ENCODE data around the gene EML1. TPM values are rescaled to one million over a fixed set of nuclear protein-coding genes. Genes with fewer than 3 reads are reported as not detected.

EML1 gene
- total RNA-seq, 1 donor from 2014 or later: 34.9 TPM

GRCh38 chr14:99891266-99891665, 98.1 kb downstream of the EML1 start:
- TF ChIP-seq, protein P1, sequence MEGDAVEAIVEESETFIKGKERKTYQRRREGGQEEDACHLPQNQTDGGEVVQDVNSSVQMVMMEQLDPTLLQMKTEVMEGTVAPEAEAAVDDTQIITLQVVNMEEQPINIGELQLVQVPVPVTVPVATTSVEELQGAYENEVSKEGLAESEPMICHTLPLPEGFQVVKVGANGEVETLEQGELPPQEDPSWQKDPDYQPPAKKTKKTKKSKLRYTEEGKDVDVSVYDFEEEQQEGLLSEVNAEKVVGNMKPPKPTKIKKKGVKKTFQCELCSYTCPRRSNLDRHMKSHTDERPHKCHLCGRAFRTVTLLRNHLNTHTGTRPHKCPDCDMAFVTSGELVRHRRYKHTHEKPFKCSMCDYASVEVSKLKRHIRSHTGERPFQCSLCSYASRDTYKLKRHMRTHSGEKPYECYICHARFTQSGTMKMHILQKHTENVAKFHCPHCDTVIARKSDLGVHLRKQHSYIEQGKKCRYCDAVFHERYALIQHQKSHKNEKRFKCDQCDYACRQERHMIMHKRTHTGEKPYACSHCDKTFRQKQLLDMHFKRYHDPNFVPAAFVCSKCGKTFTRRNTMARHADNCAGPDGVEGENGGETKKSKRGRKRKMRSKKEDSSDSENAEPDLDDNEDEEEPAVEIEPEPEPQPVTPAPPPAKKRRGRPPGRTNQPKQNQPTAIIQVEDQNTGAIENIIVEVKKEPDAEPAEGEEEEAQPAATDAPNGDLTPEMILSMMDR (IDR thresholded peaks at IDR 0.05; ENCODE audit: unreplicated experiment): no peak
- Mint-ChIP-seq H3K36me3 (ENCODE audit: insufficient read depth) (peaks cover 1% of the 10 kb centered on the region), H3K9me3 (ENCODE audit: low read depth) (no peaks in the 10 kb centered on the region), H3K4me3 (ENCODE audit: low read depth) (no peak overlapping the region), H3K27me3 (no peaks in the 10 kb centered on the region), H3K4me1 (ENCODE audit: low read depth) (no peaks in the 10 kb centered on the region), H3K27ac (no peak overlapping the region)
- DNase-seq (ENCODE audit: low spot score, unreplicated experiment): no peak

DNA sequence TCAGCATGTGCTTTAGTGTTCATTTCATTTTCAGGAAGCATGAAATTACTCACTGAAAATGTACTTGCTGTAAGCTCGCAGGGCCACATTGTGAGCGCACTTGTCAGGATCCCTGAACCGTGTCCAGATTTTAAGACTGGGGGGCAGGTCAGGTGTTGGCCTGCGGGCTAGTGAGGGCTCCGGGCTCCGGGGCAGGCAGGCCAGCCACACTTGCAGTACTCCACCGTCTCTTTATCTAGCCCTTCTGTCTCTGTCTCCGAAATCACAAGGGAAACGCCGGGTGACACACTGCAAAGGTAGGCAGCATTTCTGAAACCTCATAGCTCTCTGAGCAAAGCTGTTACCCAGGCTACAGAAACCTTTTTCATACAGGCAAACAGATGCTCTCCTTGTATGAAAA, 98.7 kb downstream of the EML1 start:
- no peak for DNase-seq (ENCODE audit: low spot score, unreplicated experiment)
- Mint-ChIP-seq H3K27ac (no peak overlapping the region), H3K27me3 (no peaks in the 10 kb centered on the region), H3K4me1 (ENCODE audit: low read depth) (no peaks in the 10 kb centered on the region), H3K36me3 (ENCODE audit: insufficient read depth) (peaks cover under 1% of the 10 kb centered on the region), H3K9me3 (ENCODE audit: low read depth) (no peaks in the 10 kb centered on the region), H3K4me3 (ENCODE audit: low read depth) (no peak overlapping the region)
- TF ChIP-seq, protein P1 (IDR thresholded peaks at IDR 0.05; ENCODE audit: unreplicated experiment): no peak

DNA sequence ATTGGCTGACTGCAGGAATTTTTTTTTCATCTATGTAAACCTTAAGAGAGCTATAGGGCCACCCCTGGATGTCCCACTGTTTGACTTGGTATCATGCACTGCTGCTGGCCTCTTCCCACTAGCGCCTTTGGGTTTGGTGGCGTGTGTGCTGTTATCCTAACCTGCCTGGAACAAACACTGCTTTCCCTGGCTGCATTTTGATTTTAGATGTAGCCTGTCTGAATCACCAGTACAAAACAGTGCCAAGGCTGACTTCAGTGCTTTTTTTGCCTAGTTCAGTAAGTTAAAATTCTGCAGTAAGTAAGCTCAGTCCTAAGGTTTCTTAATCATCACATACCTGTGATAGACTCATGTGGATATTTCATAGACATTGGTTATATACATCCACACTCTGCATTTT, 99.2 kb downstream of the EML1 start:
- Mint-ChIP-seq H3K27me3 (no peaks in the 10 kb centered on the region), H3K36me3 (ENCODE audit: insufficient read depth) (peaks cover 2% of the 10 kb centered on the region), H3K27ac (no peak overlapping the region), H3K4me3 (ENCODE audit: low read depth) (no peak overlapping the region), H3K9me3 (ENCODE audit: low read depth) (no peaks in the 10 kb centered on the region), H3K4me1 (ENCODE audit: low read depth) (no peaks in the 10 kb centered on the region)
- TF ChIP-seq, protein P1 (IDR thresholded peaks at IDR 0.05; ENCODE audit: unreplicated experiment): no peak
- DNase-seq (ENCODE audit: low spot score, unreplicated experiment): no peak

DNA sequence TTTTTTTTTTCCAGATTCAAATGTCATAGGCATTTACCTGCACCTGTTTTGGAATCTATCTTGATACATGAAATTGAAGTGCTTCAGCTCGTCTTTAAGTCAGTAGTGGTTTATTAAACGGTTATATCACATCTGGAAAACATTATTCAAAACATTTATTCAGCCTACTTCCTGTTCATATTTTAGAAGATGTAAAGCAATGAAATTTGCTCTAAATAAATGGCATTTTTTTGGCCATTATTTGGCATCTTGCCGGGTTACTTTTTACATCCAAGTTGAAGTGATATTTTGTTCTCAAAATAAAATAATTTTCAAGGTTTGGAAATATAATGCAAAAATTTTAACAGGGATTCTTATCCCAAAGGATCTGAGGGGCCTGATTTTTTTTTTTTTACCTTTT, 103.1 kb downstream of the EML1 start:
- Mint-ChIP-seq H3K4me1 (ENCODE audit: low read depth) (no peaks in the 10 kb centered on the region), H3K27ac (no peak overlapping the region), H3K4me3 (ENCODE audit: low read depth) (no peak overlapping the region), H3K9me3 (ENCODE audit: low read depth) (peaks cover 4% of the 10 kb centered on the region), H3K27me3 (no peaks in the 10 kb centered on the region), H3K36me3 (ENCODE audit: insufficient read depth) (peaks cover 11% of the 10 kb centered on the region)
- no peak for DNase-seq (ENCODE audit: low spot score, unreplicated experiment)
- TF ChIP-seq, protein P1 (IDR thresholded peaks at IDR 0.05; ENCODE audit: unreplicated experiment): no peak

DNA sequence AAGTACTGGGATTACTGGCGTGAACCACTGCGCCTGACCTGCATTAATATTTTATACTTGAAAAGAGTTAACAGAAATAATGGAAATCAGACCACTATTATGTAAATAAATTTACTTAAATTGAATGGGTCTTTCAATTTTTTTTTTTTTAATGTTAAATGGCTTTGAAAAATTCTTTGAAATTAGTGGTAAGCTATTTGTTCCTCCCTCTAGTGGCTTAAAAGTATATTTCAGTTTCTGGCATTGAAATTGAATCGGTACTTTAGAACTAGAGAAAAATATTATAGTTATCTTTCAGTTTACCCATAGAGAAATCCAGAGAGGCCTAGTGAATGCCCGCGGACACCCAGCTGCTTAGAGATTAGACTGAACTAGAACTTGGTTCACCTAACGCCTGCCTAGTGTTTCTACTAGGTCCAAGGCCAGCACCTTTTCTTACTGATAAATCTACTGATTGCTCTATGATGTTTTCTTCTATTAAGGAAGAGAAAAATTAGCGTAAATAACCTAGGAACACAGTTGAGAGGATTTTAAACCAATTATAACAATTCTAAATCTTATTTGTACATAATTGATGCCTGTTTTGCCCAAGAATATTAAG, 106.5 kb downstream of the EML1 start:
- no peak for DNase-seq (ENCODE audit: low spot score, unreplicated experiment)
- no peak overlapping the region for H3K27ac Mint-ChIP-seq
- no peaks in the 10 kb centered on the region for H3K27me3 Mint-ChIP-seq
- no peaks in the 10 kb centered on the region for H3K4me1 Mint-ChIP-seq (ENCODE audit: low read depth)
- H3K9me3 Mint-ChIP-seq (ENCODE audit: low read depth): peaks cover 15% of the 10 kb centered on the region
- TF ChIP-seq, protein P1 (IDR thresholded peaks at IDR 0.05; ENCODE audit: unreplicated experiment): peak; percentile 72
- H3K36me3 Mint-ChIP-seq (ENCODE audit: insufficient read depth): peaks cover 39% of the 10 kb centered on the region
- no peak overlapping the region for H3K4me3 Mint-ChIP-seq (ENCODE audit: low read depth)

Data from progenitor cell of endocrine pancreas (in vitro differentiated cells).